GM21619 (cell line): ENCODE data around the gene PTPRT.

Experiments
- ATAC-seq: cut with Tn5 transposase; IDR thresholded peaks from one replicate; pipeline ENCODE4 v1.9.1; 2021; ENCODE audit not compliant: unreplicated experiment

PTPRT gene

DNA sequence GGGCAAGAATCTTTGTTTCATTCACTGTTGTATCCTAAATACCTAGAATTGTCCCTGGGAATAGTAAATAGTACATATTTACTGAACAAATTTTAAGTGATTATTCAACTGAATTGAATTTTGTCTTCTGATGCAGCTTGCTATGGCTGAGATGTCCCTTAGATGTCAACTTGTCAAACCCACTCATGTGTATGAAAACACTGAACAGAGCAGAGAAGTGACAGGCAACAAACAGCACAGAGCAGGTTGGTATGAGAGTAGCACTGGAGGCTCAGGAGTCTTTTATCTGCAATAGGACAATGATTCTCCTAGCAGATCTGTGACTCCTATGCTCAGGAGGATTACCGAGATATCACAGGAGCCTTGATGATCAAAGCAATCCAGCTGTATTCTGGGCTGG is 1031.4 kb downstream of the PTPRT start:
- ATAC-seq = no peak

DNA sequence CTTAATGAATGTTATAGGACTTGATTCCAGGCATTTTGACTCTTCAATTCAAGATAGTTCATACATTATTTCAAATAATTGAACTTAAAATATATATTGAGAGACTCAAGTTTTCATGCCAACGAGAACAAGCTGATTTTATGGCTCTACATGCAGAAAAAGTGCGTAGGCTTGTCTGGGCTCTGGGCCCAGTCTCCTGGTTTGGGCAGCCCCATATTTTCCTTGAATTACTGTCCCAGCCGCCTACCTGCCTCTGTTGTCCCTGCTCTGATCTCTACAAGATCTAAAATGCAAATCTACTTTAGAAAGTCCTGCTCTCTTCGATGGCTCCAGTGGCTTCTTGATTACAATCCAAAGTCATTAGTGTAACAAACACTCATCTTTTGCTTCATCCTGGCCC is 1034.1 kb downstream of the PTPRT start:
- no peak for ATAC-seq

- no peak for ATAC-seq
Measured at GRCh38 chr20:42152575-42152974, 1037.1 kb downstream of the PTPRT start.

- no peak for ATAC-seq
Measured at GRCh38 chr20:42150230-42150629, 1039.5 kb downstream of the PTPRT start.

DNA sequence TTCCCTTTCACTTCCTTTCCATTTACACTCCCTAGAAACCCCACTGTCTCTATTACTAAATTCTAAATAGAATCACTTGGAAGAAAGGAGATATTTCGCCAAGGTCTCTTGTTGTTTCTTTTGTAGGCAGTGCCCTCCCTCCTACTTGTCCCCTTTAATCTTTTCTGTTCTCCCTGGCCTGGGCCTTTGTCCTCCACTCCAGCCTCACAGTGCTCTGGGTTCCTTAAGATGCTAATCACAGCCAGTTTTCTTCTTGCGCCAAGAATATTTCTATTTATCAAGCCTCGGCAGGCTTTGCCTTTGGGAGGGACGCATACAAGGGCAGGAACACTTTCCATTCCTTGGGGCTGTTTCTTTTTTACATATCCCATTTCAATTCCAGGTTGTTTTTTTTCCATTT is 1051.0 kb downstream of the PTPRT start:
- no peak for ATAC-seq

- ATAC-seq = no peak
Measured at GRCh38 chr20:42134265-42135098, 1055.2 kb downstream of the PTPRT start.

DNA sequence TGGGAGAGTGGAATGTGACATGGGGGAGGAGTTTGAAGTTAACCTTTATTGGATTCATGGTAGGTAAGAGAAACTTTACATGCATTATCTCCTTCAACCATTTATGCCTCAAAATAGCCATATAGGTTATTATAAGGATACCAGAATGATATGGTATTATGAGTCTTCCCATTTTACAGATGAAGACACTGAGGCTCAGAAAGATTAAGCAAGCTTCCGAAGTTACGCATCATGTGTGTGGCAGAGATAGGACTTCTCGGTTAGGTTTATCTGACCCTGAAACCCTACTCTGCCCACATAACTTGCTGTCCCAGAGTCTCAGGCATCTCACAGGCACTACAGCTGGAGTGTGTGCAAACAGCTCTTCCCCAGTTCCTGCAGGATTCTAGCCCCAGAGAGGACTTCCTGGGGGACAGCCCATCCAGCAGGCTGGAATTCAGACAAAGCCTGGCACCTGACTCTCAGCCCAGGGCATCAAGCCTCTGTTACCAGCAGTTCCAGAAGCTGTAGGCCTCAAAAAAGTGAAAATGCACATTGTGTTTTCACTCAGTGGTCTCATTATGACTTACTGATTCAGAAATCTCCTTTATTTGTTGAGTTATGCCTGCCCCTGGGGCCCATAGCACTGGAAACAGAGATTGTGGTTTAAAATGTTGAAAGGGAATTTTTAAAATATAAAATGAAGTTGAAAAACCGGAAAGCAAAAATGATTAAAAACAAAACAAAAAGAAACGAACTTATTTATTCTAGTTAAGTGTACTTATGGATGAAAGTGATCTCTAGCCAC is 1058.7 kb downstream of the PTPRT start:
- ATAC-seq = no peak

DNA sequence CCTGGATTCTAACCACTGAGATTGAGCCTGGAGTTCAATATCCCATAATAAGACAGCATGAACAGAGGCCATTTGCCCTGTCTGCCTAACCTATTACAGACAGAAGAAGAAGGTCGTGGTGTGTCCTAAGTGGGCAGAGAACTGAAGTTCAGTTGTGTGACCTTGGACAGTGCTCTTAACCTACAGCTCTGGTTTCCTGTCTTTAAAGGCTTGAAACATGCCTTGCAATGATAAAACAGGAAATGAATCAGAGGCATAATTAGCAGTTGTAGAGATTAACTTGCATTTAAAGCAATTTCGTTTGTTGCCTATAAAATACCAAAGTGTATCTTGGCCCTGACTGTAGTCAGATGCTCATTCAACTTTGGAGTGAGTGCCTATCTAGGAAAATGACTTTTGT is 1064.3 kb downstream of the PTPRT start:
- no peak for ATAC-seq

DNA sequence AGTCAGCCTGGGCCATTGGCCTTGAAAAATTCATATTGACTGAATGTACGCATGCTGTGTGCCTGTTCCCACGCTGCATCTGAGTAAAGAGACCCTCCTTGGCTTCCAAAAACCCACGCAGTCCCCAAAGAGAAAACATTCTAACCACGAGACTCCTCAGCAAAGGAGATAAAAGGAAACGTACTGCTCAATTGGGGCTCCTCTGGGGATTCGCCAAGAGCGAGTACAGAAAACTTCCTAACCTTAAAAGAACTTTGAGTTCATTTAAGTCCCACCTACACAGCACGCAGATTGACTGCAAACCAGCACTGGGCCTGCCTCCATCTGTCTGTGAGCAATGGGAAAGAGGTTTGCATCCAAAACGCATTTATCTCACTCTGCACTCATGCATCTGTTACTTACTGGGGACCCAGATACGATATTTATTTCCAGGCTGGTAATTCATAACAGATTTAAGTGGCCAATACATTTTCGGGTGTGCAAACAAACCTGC is 1065.7 kb downstream of the PTPRT start:
- no peak for ATAC-seq

- no peak for ATAC-seq
Measured at GRCh38 chr20:42118409-42119125, 1071.1 kb downstream of the PTPRT start.

GRCh38 chr20:42118001-42118400 is 1071.7 kb downstream of the PTPRT start:
- ATAC-seq = no peak

- no peak for ATAC-seq
Measured at GRCh38 chr20:42113236-42113635, 1076.5 kb downstream of the PTPRT start.

GRCh38 chr20:42112161-42112560 is 1077.5 kb downstream of the PTPRT start:
- ATAC-seq = no peak

GRCh38 chr20:42111349-42111748 is 1078.4 kb downstream of the PTPRT start:
- no peak for ATAC-seq

DNA sequence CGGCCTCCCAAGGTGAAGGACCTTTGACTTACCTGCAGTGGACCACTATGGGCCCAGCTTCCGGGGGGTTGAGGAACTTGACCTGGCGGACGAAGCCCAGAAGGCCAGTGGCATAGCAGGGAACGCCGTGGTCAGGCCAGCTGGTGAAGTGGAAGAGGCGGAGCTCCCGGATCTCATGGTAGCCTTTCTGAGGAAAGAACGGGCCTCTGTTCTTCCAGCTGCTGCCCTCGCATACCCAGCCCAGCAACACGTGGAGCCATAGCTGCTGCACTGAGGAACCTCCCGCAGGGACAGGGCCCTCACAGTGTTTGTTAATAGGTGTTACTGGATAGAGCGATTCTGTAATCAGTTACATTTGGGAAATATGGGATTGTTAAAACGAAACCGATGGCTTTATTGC is 1079.4 kb downstream of the PTPRT start:
- no peak for ATAC-seq

GRCh38 chr20:42102000-42102399 is 1087.7 kb downstream of the PTPRT start:
- ATAC-seq = no peak

- no peak for ATAC-seq
Measured at GRCh38 chr20:42100137-42100704, 1089.5 kb downstream of the PTPRT start.

GRCh38 chr20:42099101-42099500 is 1090.6 kb downstream of the PTPRT start:
- no peak for ATAC-seq

- ATAC-seq = no peak
Measured at GRCh38 chr20:42098418-42098817, 1091.3 kb downstream of the PTPRT start.

GRCh38 chr20:42097741-42098140 is 1092.0 kb downstream of the PTPRT start:
- no peak for ATAC-seq

DNA sequence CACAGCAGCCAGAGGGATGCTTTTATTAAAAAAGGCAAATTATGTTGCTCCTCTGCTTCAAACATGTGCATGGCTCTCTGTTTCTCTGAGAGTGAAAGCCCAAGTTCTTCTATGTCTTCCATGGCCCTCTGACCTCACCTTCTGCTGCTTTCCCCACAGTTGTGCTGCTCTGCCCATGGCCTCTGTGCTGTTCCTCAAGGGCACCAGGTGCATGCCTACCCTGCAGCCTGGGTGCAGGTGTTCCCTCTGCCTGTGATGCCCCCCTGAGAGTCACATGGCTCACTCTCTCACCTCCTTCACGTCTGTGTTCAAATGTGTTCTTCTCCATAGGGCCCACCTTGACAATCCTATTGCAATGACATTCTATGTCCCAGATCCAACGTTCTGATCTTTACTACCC is 1094.5 kb downstream of the PTPRT start:
- no peak for ATAC-seq
